GM23248 (cell line): ENCODE data around the gene TMEM231. TPM values are rescaled to one million over a fixed set of nuclear protein-coding genes. Genes with fewer than 3 reads are reported as not detected.

Experiments used
- DNase-seq: peaks from one replicate; pipeline ENCODE4 v3.0.0-alpha.2; 2015
- H2AFZ ChIP-seq: fragments of 200-600 bp; sonication (generic); 2 replicates; pipeline ENCODE4 v1.6.1; 2016; ENCODE audit warnings: antibody characterized with exemption
- H3F3A ChIP-seq: fragments of 200-600 bp; sonication (generic); 2 replicates; pipeline ENCODE4 v1.6.1; 2016; ENCODE audit warnings: mild to moderate bottlenecking, antibody characterized with exemption, mixed run types; ENCODE audit not compliant: insufficient read depth
- H3K27ac ChIP-seq: fragments of 200-600 bp; sonication (generic); 2 replicates; pipeline ENCODE4 v1.5.1; 2016; ENCODE audit warnings: mild to moderate bottlenecking
- H3K27me3 ChIP-seq: fragments of 200-600 bp; sonication (generic); replicated peaks from 2 replicates; pipeline ENCODE4 v1.6.1; 2016; ENCODE audit warnings: mild to moderate bottlenecking; ENCODE audit not compliant: insufficient read depth
- H3K36me3 ChIP-seq: fragments of 200-600 bp; sonication (generic); 2 replicates; pipeline ENCODE4 v1.6.1; 2016; ENCODE audit warnings: low read depth, mild to moderate bottlenecking
- H3K4me1 ChIP-seq: fragments of 200-600 bp; sonication (generic); 2 replicates; pipeline ENCODE4 v1.6.1; 2016; ENCODE audit warnings: mild to moderate bottlenecking; ENCODE audit not compliant: insufficient read depth
- H3K4me2 ChIP-seq: fragments of 200-600 bp; sonication (generic); one replicate; pipeline ENCODE4 v1.6.1; 2016; ENCODE audit warnings: mild to moderate bottlenecking; ENCODE audit not compliant: unreplicated experiment
- H3K4me3 ChIP-seq: fragments of 200-600 bp; sonication (generic); 2 replicates; pipeline ENCODE4 v1.5.1; 2016; ENCODE audit warnings: mild to moderate bottlenecking
- H3K79me2 ChIP-seq: fragments of 200-600 bp; sonication (generic); 2 replicates; pipeline ENCODE4 v1.6.1; 2016; ENCODE audit warnings: mild to moderate bottlenecking; ENCODE audit not compliant: insufficient read depth
- H3K9ac ChIP-seq: fragments of 200-600 bp; sonication (generic); 2 replicates; pipeline ENCODE4 v1.6.1; 2016; ENCODE audit warnings: mild to moderate bottlenecking
- H3K9me2 ChIP-seq: fragments of 200-600 bp; sonication (generic); 2 replicates; pipeline ENCODE4 v1.6.1; 2016; ENCODE audit warnings: mixed run types, mild to moderate bottlenecking, moderate library complexity; ENCODE audit not compliant: insufficient read depth
- H3K9me3 ChIP-seq: fragments of 200-600 bp; sonication (generic); one replicate; pipeline ENCODE4 v1.6.1; 2017; ENCODE audit warnings: low read depth
- H4K20me1 ChIP-seq: fragments of 200-600 bp; sonication (generic); 2 replicates; pipeline ENCODE4 v1.6.0; 2016; ENCODE audit not compliant: insufficient read depth
- EZH2 ChIP-seq: fragments of 200-600 bp; sonication (generic); IDR thresholded peaks from 2 replicates; pipeline ENCODE4 v1.6.1; 2018; ENCODE audit warnings: antibody characterized with exemption, mild to moderate bottlenecking; ENCODE audit not compliant: insufficient read depth, poor library complexity, severe bottlenecking
- EZH2phosphoT487 ChIP-seq: fragments of 200-600 bp; sonication (generic); IDR thresholded peaks from 2 replicates; pipeline ENCODE4 v1.6.1; 2018; ENCODE audit warnings: antibody characterized with exemption, moderate library complexity, mild to moderate bottlenecking, low read depth; ENCODE audit not compliant: insufficient read depth
- WGBS, 2 experiments: methylation state at CpG; one replicate each; pipeline ENCODE4 v1.1.6; 2015 to 2017; ENCODE audit warnings: low lambda C conversion rate in 2 of 2, low coverage in 1 of 2; ENCODE audit errors: missing lambda C conversion rate in 2 of 2; 5-methylcytosine and 5-hydroxymethylcytosine counted together
- in situ Hi-C: fragments of 300-500 bp; cut with MboI; formaldehyde crosslinking; loops from 2 replicates; pipeline ENCODE4 v1.15.0; 2020
- polyA plus RNA-seq: library from polyadenylated mRNA; unstranded; fragments of >200 nt; fragmentation: Nextera tagmentation; extraction: Ambion mirVana; gene quantifications from 2 replicates; pipeline ENCODE4 v1.2.1, GENCODE V29; 2016
- total RNA-seq: library from RNA; depleted of rRNA; stranded (reverse); fragments of >200 nt; shearing (Covaris generic); gene quantifications from 2 replicates; pipeline ENCODE4 v1.2.3, GENCODE V29; 2014

TMEM231 gene
- total and polyA plus RNA-seq, 2 experiments from 2014 or later, result 13.5 to 20.3 TPM

DNA sequence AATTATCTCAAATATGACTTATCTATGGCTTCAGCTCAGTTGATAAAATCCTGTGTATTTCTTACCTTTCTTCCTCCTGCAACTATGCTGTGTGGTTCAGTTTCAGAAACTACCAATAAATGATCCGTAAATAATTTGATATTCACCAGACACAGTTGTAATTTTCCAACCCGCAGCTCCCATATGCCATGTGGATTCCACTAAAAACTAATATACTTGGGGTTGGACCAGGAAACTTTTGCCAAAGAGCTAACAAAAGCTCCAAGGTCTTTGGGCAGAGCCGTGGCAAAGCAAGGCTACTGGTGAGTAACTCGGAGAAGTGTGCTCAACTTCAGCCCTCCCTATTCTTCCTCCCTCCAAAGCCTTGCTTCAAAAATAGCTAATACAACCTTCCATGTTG is 58.5 kb downstream of the TMEM231 start:
- no peak overlapping the region for H3K9ac ChIP-seq
- DNase-seq, result peak; percentile 30
- no peaks in the 10 kb centered on the region; the same call in 1 of the 2 replicates for H3K27me3 ChIP-seq
- H3K4me3 ChIP-seq, result no peak overlapping the region
- H4K20me1 ChIP-seq, result no peaks in the 10 kb centered on the region
- WGBS, 2 experiments, result 3 to 8% methylated on average over 4 of the region's 4 CpGs
- H3K9me2 ChIP-seq, result no peaks in the 10 kb centered on the region
- H3F3A ChIP-seq, result no peaks in the 10 kb centered on the region
- no peak overlapping the region for H2AFZ ChIP-seq
- H3K27ac ChIP-seq, result no peak overlapping the region
- no peaks in the 10 kb centered on the region for H3K36me3 ChIP-seq
- no peaks in the 10 kb centered on the region for H3K79me2 ChIP-seq
- H3K4me2 ChIP-seq, result no peak overlapping the region
- TF ChIP-seq EZH2phosphoT487 (no peak), EZH2 (no peak)
- in situ Hi-C loops, result loop anchor here (25.0 kb wide), 2 partner anchors 265 to 1690 kb away; partner anchors contain the start of genes MON1B and SYCE1L
- no peaks in the 10 kb centered on the region for H3K9me3 ChIP-seq
- H3K4me1 ChIP-seq, result no peaks in the 10 kb centered on the region

DNA sequence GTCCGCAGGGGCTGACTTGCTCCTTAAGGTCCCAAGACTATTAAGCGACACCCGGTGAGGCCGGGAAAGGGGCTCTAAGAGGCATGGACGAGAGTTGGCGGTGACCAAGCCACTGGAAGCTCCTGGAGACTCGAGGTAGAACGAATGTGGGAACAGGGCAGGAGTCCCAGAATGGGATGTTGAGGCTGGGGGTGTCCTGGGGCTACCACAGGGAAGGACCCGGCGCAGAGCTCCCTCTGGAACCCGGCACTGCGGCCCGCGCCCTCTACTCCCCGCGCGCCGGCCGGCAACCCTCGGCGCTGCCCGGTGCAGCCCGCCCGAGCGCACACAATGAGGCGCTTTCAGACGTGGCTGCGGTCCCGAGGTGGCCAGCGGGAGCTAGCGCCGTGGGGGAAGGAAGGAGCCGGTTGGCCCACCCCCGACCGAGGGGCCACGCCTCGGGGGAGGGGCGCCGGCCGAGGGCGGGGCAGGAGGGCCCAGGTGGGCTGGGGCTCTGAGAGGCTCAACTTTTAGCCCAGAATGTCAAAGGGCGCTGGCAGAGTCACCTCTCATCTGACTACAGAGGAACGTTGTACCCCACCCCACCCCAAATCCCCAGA is 60.9 kb downstream of the TMEM231 start, which contains the start of gene CHST6:
Gene CHST6, minus strand, starts transcription at position 366 of the 599 bp plus-strand sequence. CDS start 15,613 bp downstream, outside the sequence.
- no peaks in the 10 kb centered on the region for H4K20me1 ChIP-seq
- H3K36me3 ChIP-seq, result no peaks in the 10 kb centered on the region
- H3K27ac ChIP-seq, result no peak within 1 kb of the TSS
- TF ChIP-seq EZH2 (no peak), EZH2phosphoT487 (no peak)
- no peaks in the 10 kb centered on the region for H3K4me1 ChIP-seq
- in situ Hi-C loops, result loop anchor here (25.0 kb wide), 2 partner anchors 267 to 1692 kb away; partner anchors contain the start of genes MON1B and SYCE1L
- H2AFZ ChIP-seq, result peak within 1 kb of the TSS; percentile 78
- H3K27me3 ChIP-seq, result no peaks in the 10 kb centered on the region; the same call in 1 of the 2 replicates
- H3K9me3 ChIP-seq, result no peaks in the 10 kb centered on the region
- H3K9ac ChIP-seq, result peak within 1 kb of the TSS; percentile 33; the same call in 1 of the 2 replicates
- peak within 1 kb of the TSS; percentile 74 for H3K4me2 ChIP-seq
- H3F3A ChIP-seq, result no peaks in the 10 kb centered on the region
- DNase-seq, result peak; percentile 54
- peak within 1 kb of the TSS; percentile 65 for H3K4me3 ChIP-seq
- no peaks in the 10 kb centered on the region for H3K79me2 ChIP-seq
- no peaks in the 10 kb centered on the region for H3K9me2 ChIP-seq
- WGBS, 2 experiments, result 4 to 5% methylated on average over 28 to 33 of the region's 43 CpGs

- H3K4me2 ChIP-seq, result peak overlapping the region; percentile 74
- no peak overlapping the region for H3K27ac ChIP-seq
- H3K79me2 ChIP-seq, result no peaks in the 10 kb centered on the region
- no peaks in the 10 kb centered on the region for H3K4me1 ChIP-seq
- peak; percentile 32 for DNase-seq
- no peaks in the 10 kb centered on the region for H3F3A ChIP-seq
- no peaks in the 10 kb centered on the region for H3K36me3 ChIP-seq
- no peaks in the 10 kb centered on the region for H3K9me3 ChIP-seq
- in situ Hi-C loops, result loop anchor here (25.0 kb wide), 2 partner anchors 268 to 1693 kb away; partner anchors contain the start of genes MON1B and SYCE1L
- peak overlapping the region; percentile 78 for H2AFZ ChIP-seq
- peak overlapping the region; percentile 33; the same call in 1 of the 2 replicates for H3K9ac ChIP-seq
- H3K4me3 ChIP-seq, result peak overlapping the region; percentile 65
- no peaks in the 10 kb centered on the region for H4K20me1 ChIP-seq
- H3K9me2 ChIP-seq, result no peaks in the 10 kb centered on the region
- H3K27me3 ChIP-seq, result no peaks in the 10 kb centered on the region; the same call in 1 of the 2 replicates
- WGBS, 2 experiments, result 1 to 3% methylated on average over 26 of the region's 26 CpGs
- no peak for TF ChIP-seq EZH2phosphoT487
- TF ChIP-seq EZH2, result no peak
Observed at GRCh38 chr16:75494661-75495075, 61.4 kb downstream of the TMEM231 start.

DNA sequence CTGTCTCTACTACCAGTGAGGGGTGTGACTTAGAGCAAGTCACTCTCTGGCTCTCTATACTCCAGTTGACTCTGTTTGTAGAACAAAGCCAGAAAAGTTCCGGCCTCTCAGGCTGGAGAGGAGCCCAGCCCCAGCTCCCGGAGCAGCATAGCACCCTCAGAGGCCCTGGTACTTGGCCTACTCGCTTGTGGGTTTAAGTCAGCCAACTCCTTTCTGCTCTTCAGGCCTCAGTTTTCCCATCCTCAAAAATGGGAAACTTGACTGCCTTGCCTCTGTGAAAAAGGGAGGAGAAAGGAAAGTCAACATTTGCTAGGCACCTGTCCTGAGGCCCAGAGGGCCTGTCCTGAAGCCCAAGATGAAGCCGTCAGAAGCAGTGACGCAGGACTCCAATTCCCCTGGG is 61.9 kb downstream of the TMEM231 start:
- H3K27me3 ChIP-seq, result no peaks in the 10 kb centered on the region; the same call in 1 of the 2 replicates
- H3F3A ChIP-seq, result no peaks in the 10 kb centered on the region
- H3K9ac ChIP-seq, result no peak overlapping the region
- peak overlapping the region; percentile 65 for H3K4me3 ChIP-seq
- no peak overlapping the region for H3K27ac ChIP-seq
- in situ Hi-C loops, result loop anchor here (25.0 kb wide), 2 partner anchors 268 to 1693 kb away; partner anchors contain the start of genes MON1B and SYCE1L
- no peak for DNase-seq
- no peaks in the 10 kb centered on the region for H3K9me2 ChIP-seq
- H3K79me2 ChIP-seq, result no peaks in the 10 kb centered on the region
- H3K9me3 ChIP-seq, result no peaks in the 10 kb centered on the region
- TF ChIP-seq EZH2phosphoT487, result no peak
- TF ChIP-seq EZH2, result no peak
- 10 to 21% methylated on average over 5 of the region's 5 CpGs for WGBS, 2 experiments
- H4K20me1 ChIP-seq, result no peaks in the 10 kb centered on the region
- no peaks in the 10 kb centered on the region for H3K36me3 ChIP-seq
- H3K4me1 ChIP-seq, result no peaks in the 10 kb centered on the region
- peak overlapping the region; percentile 78 for H2AFZ ChIP-seq
- H3K4me2 ChIP-seq, result peak overlapping the region; percentile 74
